Measurements from ENCODE around the gene ITPRID2.

The ITPRID2 gene

DNA sequence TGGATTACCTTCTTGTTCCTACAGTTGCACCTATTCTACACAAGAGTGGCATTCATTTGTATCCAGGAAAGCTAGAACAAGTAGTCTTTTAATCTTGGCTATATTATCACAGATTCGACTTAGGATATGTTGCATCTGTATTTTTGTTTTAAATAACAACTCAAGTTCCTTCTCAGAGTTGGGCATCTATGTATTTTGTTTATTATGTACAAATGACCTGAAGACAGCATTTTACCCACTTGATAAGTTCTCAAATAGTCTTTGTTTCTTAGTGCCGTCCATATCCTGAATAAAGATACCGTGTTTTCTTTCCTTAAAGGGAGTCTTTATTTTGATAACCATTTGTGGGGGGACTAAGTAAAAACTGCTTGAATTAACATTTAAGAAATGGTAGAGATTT lies 2.9 kb downstream of the ITPRID2 start:
- DNase-seq: no peak
- H3K4me3 ChIP-seq: peak overlapping the region; percentile 93 to 97
- no peaks in the 10 kb centered on the region for H3K27me3 ChIP-seq
- TF ChIP-seq, protein P1, sequence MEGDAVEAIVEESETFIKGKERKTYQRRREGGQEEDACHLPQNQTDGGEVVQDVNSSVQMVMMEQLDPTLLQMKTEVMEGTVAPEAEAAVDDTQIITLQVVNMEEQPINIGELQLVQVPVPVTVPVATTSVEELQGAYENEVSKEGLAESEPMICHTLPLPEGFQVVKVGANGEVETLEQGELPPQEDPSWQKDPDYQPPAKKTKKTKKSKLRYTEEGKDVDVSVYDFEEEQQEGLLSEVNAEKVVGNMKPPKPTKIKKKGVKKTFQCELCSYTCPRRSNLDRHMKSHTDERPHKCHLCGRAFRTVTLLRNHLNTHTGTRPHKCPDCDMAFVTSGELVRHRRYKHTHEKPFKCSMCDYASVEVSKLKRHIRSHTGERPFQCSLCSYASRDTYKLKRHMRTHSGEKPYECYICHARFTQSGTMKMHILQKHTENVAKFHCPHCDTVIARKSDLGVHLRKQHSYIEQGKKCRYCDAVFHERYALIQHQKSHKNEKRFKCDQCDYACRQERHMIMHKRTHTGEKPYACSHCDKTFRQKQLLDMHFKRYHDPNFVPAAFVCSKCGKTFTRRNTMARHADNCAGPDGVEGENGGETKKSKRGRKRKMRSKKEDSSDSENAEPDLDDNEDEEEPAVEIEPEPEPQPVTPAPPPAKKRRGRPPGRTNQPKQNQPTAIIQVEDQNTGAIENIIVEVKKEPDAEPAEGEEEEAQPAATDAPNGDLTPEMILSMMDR (IDR thresholded peaks at IDR 0.05): no peak
- H3K36me3 ChIP-seq: peaks cover 9 to 10% (median 10%) of the 10 kb centered on the region in 3 donors
- peaks cover 0 to 66% (median 19%) of the 10 kb centered on the region in 4 donors for H3K4me1 ChIP-seq
- H3K9me3 ChIP-seq: no peaks in the 10 kb centered on the region
- no peak overlapping the region for H3K27ac ChIP-seq
- intact Hi-C loops (cut with DNase I; ENCODE audit: low total_unique reads): loop anchor here (10.0 kb wide), 1 partner anchor 820 kb away; the partner anchor contains the start of gene DNAJC10

DNA sequence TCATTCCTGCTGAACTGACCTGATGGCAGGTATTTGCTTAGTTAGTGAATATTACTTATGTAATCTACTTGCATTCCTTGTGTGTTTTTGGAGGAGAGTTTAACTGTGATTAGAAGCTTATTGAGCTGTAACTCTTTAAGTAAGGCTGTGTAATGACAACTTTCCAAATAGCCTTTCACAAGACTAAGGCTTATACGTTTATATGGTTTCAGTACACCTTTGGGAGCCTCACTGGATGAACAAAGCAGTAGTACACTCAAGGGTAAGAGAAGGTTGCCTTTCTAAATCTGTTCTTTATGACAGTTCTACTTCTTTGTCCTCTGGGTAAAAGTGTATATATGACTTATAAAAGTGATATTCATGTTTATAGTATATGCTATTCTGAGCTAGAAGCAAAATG lies 4.3 kb downstream of the ITPRID2 start:
- DNase-seq: no peak
- Histone ChIP-seq H3K4me1 (peaks cover 0 to 56% (median 10%) of the 10 kb centered on the region in 4 donors), H3K27me3 (no peaks in the 10 kb centered on the region), H3K27ac (no peak overlapping the region), H3K36me3 (peaks cover 24 to 25% (median 24%) of the 10 kb centered on the region in 3 donors), H3K4me3 (peak overlapping the region in 1 of 2 donors; percentile 4), H3K9me3 (no peaks in the 10 kb centered on the region)
- TF ChIP-seq, protein P1 (IDR thresholded peaks at IDR 0.05): no peak
- intact Hi-C loops (cut with DNase I; ENCODE audit: low total_unique reads): loop anchor here (10.0 kb wide), 1 partner anchor 819 kb away; the partner anchor contains the start of gene DNAJC10

DNA sequence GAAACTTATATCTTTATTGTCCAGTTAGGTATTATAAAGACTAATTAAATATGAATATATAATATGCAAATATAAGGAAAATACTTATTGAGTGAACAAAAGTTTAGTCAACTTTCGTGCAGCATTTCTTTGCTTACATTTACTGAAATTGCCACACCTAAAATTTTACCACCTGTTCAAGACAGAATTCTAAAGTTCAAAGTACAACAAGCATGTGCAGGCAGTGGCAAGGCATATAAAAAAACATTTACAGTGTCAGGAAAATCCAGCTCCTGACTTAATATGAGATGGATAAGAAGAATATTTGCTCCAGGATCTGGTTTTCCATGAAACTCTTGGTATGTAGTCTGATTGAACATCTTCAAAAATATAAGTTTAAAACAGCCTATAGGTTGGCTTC lies 4.8 kb downstream of the ITPRID2 start:
- Histone ChIP-seq H3K27me3 (no peaks in the 10 kb centered on the region), H3K27ac (no peak overlapping the region), H3K36me3 (peaks cover 27 to 29% (median 29%) of the 10 kb centered on the region in 3 donors), H3K4me3 (peak overlapping the region in 1 of 2 donors; percentile 4), H3K9me3 (no peaks in the 10 kb centered on the region), H3K4me1 (peaks cover 0 to 53% (median 10%) of the 10 kb centered on the region in 4 donors)
- TF ChIP-seq, protein P1 (IDR thresholded peaks at IDR 0.05): no peak
- no peak for DNase-seq
- intact Hi-C loops (cut with DNase I; ENCODE audit: low total_unique reads): loop anchor here (10.0 kb wide), 1 partner anchor 819 kb away; the partner anchor contains the start of gene DNAJC10

DNA sequence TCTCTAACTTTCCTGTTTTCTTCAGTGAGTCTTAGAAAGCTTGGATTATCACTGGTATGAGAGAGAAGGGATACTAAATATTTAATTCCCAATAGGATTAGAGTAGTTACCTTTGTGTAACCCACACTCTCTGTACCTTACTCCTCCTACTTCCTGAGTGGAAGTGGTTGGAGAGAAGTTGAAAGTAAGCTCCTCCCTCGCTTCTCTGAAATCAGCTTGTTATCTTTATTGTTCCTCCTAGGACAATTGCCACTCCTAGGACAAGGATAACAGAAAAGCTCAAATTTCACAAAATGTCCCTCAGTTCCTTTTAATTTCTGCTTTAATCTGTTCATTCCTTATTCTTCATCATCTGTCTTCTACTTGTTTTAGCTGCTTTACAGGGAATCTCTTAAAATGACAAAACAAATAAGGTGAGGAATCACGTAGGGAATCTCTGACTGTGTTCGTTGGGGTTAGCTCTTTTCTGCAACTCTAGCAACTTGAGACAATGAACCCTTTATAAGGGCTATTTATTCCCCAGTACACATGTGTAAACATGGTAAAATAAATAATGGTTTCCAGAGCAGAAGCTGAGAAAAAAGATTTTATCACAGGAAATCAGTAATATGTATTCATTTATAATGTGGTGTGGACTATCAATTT lies 8.6 kb downstream of the ITPRID2 start:
- TF ChIP-seq, protein P1 (IDR thresholded peaks at IDR 0.05): no peak
- no peaks in the 10 kb centered on the region for H3K9me3 ChIP-seq
- H3K27me3 ChIP-seq: no peaks in the 10 kb centered on the region
- intact Hi-C loops (cut with DNase I; ENCODE audit: low total_unique reads): no loop called here
- H3K27ac ChIP-seq: no peak overlapping the region
- H3K4me3 ChIP-seq: no peak overlapping the region
- no peak for DNase-seq
- H3K4me1 ChIP-seq: peaks cover 0 to 57% (median 6%) of the 10 kb centered on the region in 4 donors
- H3K36me3 ChIP-seq: peaks cover 48 to 55% (median 48%) of the 10 kb centered on the region in 3 donors

DNA sequence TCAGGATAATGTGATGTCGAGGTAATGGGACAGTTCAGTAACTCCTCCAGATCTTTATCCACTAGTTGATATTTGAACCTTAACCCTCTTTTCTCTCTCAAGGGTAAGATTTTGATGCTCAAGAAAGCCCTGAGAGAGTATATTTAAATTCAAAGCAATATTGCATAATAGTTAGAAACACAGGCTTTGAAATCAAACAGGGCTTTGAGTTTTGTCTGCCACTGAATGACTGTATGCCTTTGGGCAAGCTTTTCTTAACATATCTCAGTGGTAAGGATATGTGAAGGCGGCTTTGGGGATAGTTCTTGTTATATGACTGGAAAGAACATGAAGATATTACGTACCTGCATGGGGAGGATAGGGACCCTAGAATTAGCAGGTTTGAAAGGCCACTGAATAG lies 11.1 kb downstream of the ITPRID2 start:
- Histone ChIP-seq H3K9me3 (no peaks in the 10 kb centered on the region), H3K36me3 (peaks cover 51 to 59% (median 55%) of the 10 kb centered on the region in 3 donors), H3K27me3 (no peaks in the 10 kb centered on the region), H3K4me1 (peaks cover 0 to 38% (median 4%) of the 10 kb centered on the region in 4 donors), H3K27ac (no peak overlapping the region), H3K4me3 (no peak overlapping the region)
- DNase-seq: no peak
- intact Hi-C loops (cut with DNase I; ENCODE audit: low total_unique reads): no loop called here
- TF ChIP-seq, protein P1 (IDR thresholded peaks at IDR 0.05): no peak
